ENCODE results near the gene RGS3. TPM values are rescaled to one million over a fixed set of nuclear protein-coding genes. Genes with fewer than 3 reads are reported as not detected.

Gene RGS3
- total and polyA plus RNA-seq, 2 donors (not counting 3 experiments of a cell fraction or from before 2014, with no cell fraction given): 356 to 416 TPM

- dilution Hi-C loops (cut with MboI; ENCODE audit: extremely low pct_ligation_motif_present, low sequenced_read_pairs): no loop called here
- Histone ChIP-seq H3K27ac (ENCODE audit: insufficient read depth, low read depth, low read length) (no peak overlapping the region), H3K9ac (replicated peaks; ENCODE audit: extremely low read depth, insufficient read depth, low read length) (no peak overlapping the region), H3K9me3 (replicated peaks; ENCODE audit: control insufficient read depth, insufficient read depth, low read length) (no peaks in the 10 kb centered on the region), H4K20me1 (replicated peaks; ENCODE audit: control insufficient read depth, extremely low read depth, insufficient read depth, low read length) (peaks cover 4% of the 10 kb centered on the region), H3K4me1 (ENCODE audit: control insufficient read depth, extremely low read depth, insufficient read depth, low read length) (peaks cover 6% of the 10 kb centered on the region), H3K4me2 (ENCODE audit: insufficient read depth, low read length) (no peak overlapping the region), H3K9me1 (replicated peaks; ENCODE audit: control insufficient read depth, extremely low read depth, insufficient read depth, low read length) (no peaks in the 10 kb centered on the region), H2AFZ (ENCODE audit: low read depth, low read length) (no peak overlapping the region), H3K27me3 (ENCODE audit: control insufficient read depth in 2 of 2, insufficient read depth in 2 of 2, low read length in 2 of 2) (no peaks in the 10 kb centered on the region), H3K36me3 (ENCODE audit: control insufficient read depth in 2 of 2, extremely low read depth in 1 of 2, insufficient read depth in 2 of 2, low read length in 2 of 2) (peaks cover 6 to 41% of the 10 kb centered on the region in 2 experiments), H3K79me2 (ENCODE audit: control insufficient read depth, insufficient read depth, low read length) (peaks cover 7% of the 10 kb centered on the region), H3K4me3 (replicated peaks in 1 of 3; ENCODE audit: insufficient read depth in 1 of 3, low read depth in 1 of 3, low read length in 3 of 3) (no peak overlapping the region)
- no peak for DNase-seq (ENCODE audit: low read depth, low spot score)
- TF ChIP-seq FOS (IDR thresholded peaks at IDR 0.05; ENCODE audit: borderline replicate concordance, insufficient read depth, low read length): no peak
- TF ChIP-seq MYC (IDR thresholded peaks at IDR 0.05; ENCODE audit: low read depth, low read length): no peak
- no peak for TF ChIP-seq GATA2 (IDR thresholded peaks at IDR 0.05; ENCODE audit: insufficient read depth, insufficient read length, low read depth, low read length)
- ChIA-PET CTCF (interaction anchor here (0.8 to 2.0 kb wide), 2 partner anchors 15 to 27 kb away, joined by 3 to 8 read pairs; no protein-coding TSS in a partner anchor), POLR2A (no interaction called here)
- no peak for FAIRE-seq
- intact Hi-C loops (cut with micrococcal nuclease): no loop called here
- no TSS peak for BruUV-seq (replicated peaks)
Observed at GRCh38 chr9:113563826-113564497, 100.4 kb downstream of the RGS3 start.

GRCh38 chr9:113564498-113565237, 101.1 kb downstream of the RGS3 start:
- Histone ChIP-seq H3K4me1 (ENCODE audit: control insufficient read depth, extremely low read depth, insufficient read depth, low read length) (no peaks in the 10 kb centered on the region), H3K9me3 (replicated peaks; ENCODE audit: control insufficient read depth, insufficient read depth, low read length) (no peaks in the 10 kb centered on the region), H3K9me1 (replicated peaks; ENCODE audit: control insufficient read depth, extremely low read depth, insufficient read depth, low read length) (no peaks in the 10 kb centered on the region), H3K27ac (ENCODE audit: insufficient read depth, low read depth, low read length) (no peak overlapping the region), H3K36me3 (ENCODE audit: control insufficient read depth in 2 of 2, extremely low read depth in 1 of 2, insufficient read depth in 2 of 2, low read length in 2 of 2) (peaks cover 6 to 44% of the 10 kb centered on the region in 2 experiments), H3K4me2 (ENCODE audit: insufficient read depth, low read length) (no peak overlapping the region), H2AFZ (ENCODE audit: low read depth, low read length) (no peak overlapping the region), H4K20me1 (replicated peaks; ENCODE audit: control insufficient read depth, extremely low read depth, insufficient read depth, low read length) (peaks cover 4% of the 10 kb centered on the region), H3K27me3 (ENCODE audit: control insufficient read depth in 2 of 2, insufficient read depth in 2 of 2, low read length in 2 of 2) (no peaks in the 10 kb centered on the region), H3K4me3 (replicated peaks in 1 of 3; ENCODE audit: insufficient read depth in 1 of 3, low read depth in 1 of 3, low read length in 3 of 3) (no peak overlapping the region), H3K9ac (replicated peaks; ENCODE audit: extremely low read depth, insufficient read depth, low read length) (no peak overlapping the region), H3K79me2 (ENCODE audit: control insufficient read depth, insufficient read depth, low read length) (peaks cover 6% of the 10 kb centered on the region)
- FAIRE-seq: no peak
- dilution Hi-C loops (cut with MboI; ENCODE audit: extremely low pct_ligation_motif_present, low sequenced_read_pairs) (no loop called here), intact Hi-C loops (cut with micrococcal nuclease) (no loop called here)
- ChIA-PET CTCF (interaction anchor here (1.2 to 2.0 kb wide), 2 partner anchors 14 to 27 kb away, joined by 3 to 8 read pairs; no protein-coding TSS in a partner anchor), POLR2A (no interaction called here)
- TF ChIP-seq EZH2 (IDR thresholded peaks at IDR 0.05; ENCODE audit: borderline replicate concordance, low read depth, low read length, severe bottlenecking) (no peak), MYC (IDR thresholded peaks at IDR 0.05; ENCODE audit: low read depth, low read length) (no peak), GATA2 (IDR thresholded peaks at IDR 0.05; ENCODE audit: insufficient read depth, insufficient read length, low read depth, low read length) (no peak), CTCF (IDR thresholded peaks at IDR 0.05; ENCODE audit: extremely low read depth in 1 of 2, insufficient read depth in 1 of 2, low read depth in 1 of 2, low read length in 2 of 2) (no peak), FOS (IDR thresholded peaks at IDR 0.05; ENCODE audit: borderline replicate concordance, insufficient read depth, low read length) (no peak), MAX (IDR thresholded peaks at IDR 0.05; ENCODE audit: insufficient read depth, insufficient read length) (no peak), POLR2AphosphoS5 (IDR thresholded peaks at IDR 0.05; ENCODE audit: insufficient read depth, low read depth, low read length) (no peak), POLR2A (IDR thresholded peaks at IDR 0.05; ENCODE audit: low read depth, low read length) (no peak), JUN (IDR thresholded peaks at IDR 0.05; ENCODE audit: borderline replicate concordance, insufficient read depth, insufficient read length, low read depth) (no peak)
- no TSS peak for BruUV-seq (replicated peaks)
- DNase-seq (ENCODE audit: low read depth, low spot score): no peak
